Prostate gland (tissue), 2 donors: ENCODE results near the gene KLK15.

ENCODE experiments used
- CTCF ChIP-seq, 4 experiments: fragments of 200-600 bp in 2 of 4; fragments of 450-650 bp in 2 of 4; sonication (generic) in 2 of 4; IDR thresholded peaks; 1 replicate in 3 of 4; 2 replicates in 1 of 4; pipeline ENCODE4 v1.5.1; 2016 to 2019; ENCODE audit warnings: antibody characterized with exemption in 4 of 4, mild to moderate bottlenecking in 2 of 4, moderate library complexity in 2 of 4
- POLR2AphosphoS5 ChIP-seq: sonication (generic); formaldehyde crosslinking; IDR thresholded peaks from one replicate; pipeline ENCODE4 v1.6.1; 2017; ENCODE audit warnings: antibody characterized with exemption

- TF ChIP-seq CTCF (IDR thresholded peaks at IDR 0.05), result no peak
- TF ChIP-seq POLR2AphosphoS5, result no peak
Measured at GRCh38 chr19:50819636-50820035, 13.7 kb downstream of the KLK15 start.
